ENCODE data around the gene PLAGL2.

The PLAGL2 gene

GRCh38 chr20:32152421-32153155 lies 55.0 kb downstream of the PLAGL2 start:
- DNase-seq (ENCODE audit: low read depth) = no peak

- no peak for DNase-seq (ENCODE audit: low read depth)
Measured at GRCh38 chr20:32150291-32150848, 57.2 kb downstream of the PLAGL2 start.

DNA sequence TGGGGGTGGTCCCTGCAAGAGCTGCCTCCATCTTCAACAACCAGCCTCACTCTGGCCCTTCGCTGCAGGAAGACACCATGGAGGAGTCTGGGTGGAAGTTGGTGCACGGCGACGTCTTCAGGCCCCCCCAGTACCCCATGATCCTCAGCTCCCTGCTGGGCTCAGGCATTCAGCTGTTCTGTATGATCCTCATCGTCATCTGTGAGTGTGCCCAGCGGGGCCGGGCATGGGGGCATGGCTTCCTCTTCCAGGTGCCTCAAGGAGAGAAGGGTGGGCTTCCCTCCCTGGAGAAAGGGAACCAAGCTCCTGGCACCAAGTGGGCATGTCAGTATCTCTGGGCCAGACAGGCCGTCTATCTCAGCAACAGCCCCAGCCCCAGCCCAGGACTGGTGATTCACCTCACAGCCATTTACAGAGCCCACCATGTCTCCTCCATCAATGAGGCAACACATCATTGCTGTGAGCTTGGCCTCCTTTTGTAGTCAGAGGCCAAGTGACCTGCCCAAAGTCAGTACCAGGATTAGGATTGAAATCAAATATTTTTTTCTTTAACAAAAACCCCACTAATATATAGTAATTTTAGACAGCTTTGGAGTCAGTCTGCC lies 57.9 kb downstream of the PLAGL2 start:
- no peak for DNase-seq (ENCODE audit: low read depth)

DNA sequence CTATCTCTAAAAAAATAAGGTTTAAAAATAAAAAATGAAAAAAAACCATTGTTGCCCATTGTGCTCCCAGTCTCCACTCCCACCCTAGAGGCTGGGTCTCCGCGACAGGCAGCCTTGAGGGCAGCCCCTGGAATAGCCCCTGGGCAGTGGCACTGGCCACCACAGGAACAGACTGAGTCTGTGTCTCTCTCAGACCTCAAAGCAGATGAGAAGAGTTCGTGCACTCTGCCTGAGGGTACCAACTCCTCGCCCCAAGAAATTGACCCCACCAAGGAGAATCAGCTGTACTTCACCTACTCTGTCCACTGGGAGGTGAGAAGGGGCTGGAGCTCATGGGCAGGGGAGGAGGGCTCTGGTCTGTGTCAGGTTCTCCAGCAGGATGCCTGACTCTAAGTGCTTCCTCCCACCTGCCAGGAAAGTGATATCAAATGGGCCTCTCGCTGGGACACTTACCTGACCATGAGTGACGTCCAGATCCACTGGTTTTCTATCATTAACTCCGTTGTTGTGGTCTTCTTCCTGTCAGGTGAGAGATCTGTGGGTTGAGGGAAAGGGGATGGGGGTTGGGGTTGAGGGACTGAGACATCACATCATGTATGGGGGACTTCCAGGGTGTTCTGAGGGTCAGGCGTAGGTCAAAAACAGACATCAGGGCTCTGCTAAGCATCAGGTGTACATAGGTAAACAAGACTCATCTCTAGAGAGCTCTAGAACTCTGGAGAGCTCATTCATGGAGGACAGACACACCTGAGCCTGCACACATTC lies 62.5 kb downstream of the PLAGL2 start:
- no peak for DNase-seq (ENCODE audit: low read depth)

- DNase-seq (ENCODE audit: low read depth) = no peak
Measured at GRCh38 chr20:32142991-32143390, 64.6 kb downstream of the PLAGL2 start.
